GM23338 (cell line): ENCODE data around the gene CRTC1. TPM values are rescaled to one million over a fixed set of nuclear protein-coding genes. Genes with fewer than 3 reads are reported as not detected.
"Not testable (repeated sequence)": the region's sequence is repeated elsewhere in the genome, so short reads cannot be mapped to it uniquely, and the experiment has no call there.

Source experiments
- ATAC-seq: fragments of 200-7000 bp; cut with Tn5 transposase; 3 replicates; pipeline ENCODE4 v1.9.1; 2020
- DNase-seq: peaks from one replicate; pipeline ENCODE4 v3.0.0-alpha.2; 2015; ENCODE audit warnings: low spot score
- H2AFZ ChIP-seq: fragments of 200-600 bp; sonication (generic); 2 replicates; pipeline ENCODE4 v1.8.0; 2016; ENCODE audit warnings: antibody characterized with exemption, mild to moderate bottlenecking, moderate library complexity
- H3F3A ChIP-seq: fragments of 200-600 bp; sonication (generic); replicated peaks from 2 replicates; pipeline ENCODE4 v1.8.0; 2017; ENCODE audit warnings: antibody characterized with exemption, mixed run types, low read depth
- H3K27ac ChIP-seq: fragments of 200-600 bp; sonication (generic); 2 replicates; pipeline ENCODE4 v1.6.1; 2016; ENCODE audit warnings: low read depth
- H3K27me3 ChIP-seq: fragments of 200-600 bp; sonication (generic); 2 replicates; pipeline ENCODE4 v1.8.0; 2016; ENCODE audit warnings: mild to moderate bottlenecking, mixed run types, moderate library complexity; ENCODE audit not compliant: insufficient read depth
- H3K36me3 ChIP-seq: fragments of 200-600 bp; sonication (generic); 2 replicates; pipeline ENCODE4 v1.8.0; 2016; ENCODE audit warnings: mild to moderate bottlenecking; ENCODE audit not compliant: insufficient read depth
- H3K4me1 ChIP-seq: fragments of 200-600 bp; sonication (generic); 2 replicates; pipeline ENCODE4 v1.8.0; 2016; ENCODE audit warnings: mild to moderate bottlenecking, moderate library complexity; ENCODE audit not compliant: insufficient read depth
- H3K4me2 ChIP-seq: fragments of 200-600 bp; sonication (generic); 2 replicates; pipeline ENCODE4 v1.7.1; 2017; ENCODE audit warnings: mixed run types
- H3K4me3 ChIP-seq: fragments of 200-600 bp; sonication (generic); 2 replicates; pipeline ENCODE4 v1.6.1; 2016; ENCODE audit warnings: mixed run types
- H3K79me2 ChIP-seq: fragments of 200-600 bp; sonication (generic); replicated peaks from 2 replicates; pipeline ENCODE4 v1.8.0; 2017; ENCODE audit warnings: mild to moderate bottlenecking; ENCODE audit not compliant: insufficient read depth
- H3K9me2 ChIP-seq: fragments of 200-600 bp; sonication (generic); 2 replicates; pipeline ENCODE4 v1.8.0; 2017; ENCODE audit not compliant: insufficient read depth
- H4K20me1 ChIP-seq: fragments of 200-600 bp; sonication (generic); replicated peaks from 2 replicates; pipeline ENCODE4 v1.8.0; 2017; ENCODE audit warnings: mild to moderate bottlenecking; ENCODE audit not compliant: insufficient read depth
- H3K27ac Mint-ChIP-seq: 2 replicates; pipeline ENCODE4 v1.8.0; 2020; ENCODE audit warnings: inconsistent platforms, mild to moderate bottlenecking, moderate library complexity, mixed read lengths
- H3K27me3 Mint-ChIP-seq: 3 replicates; pipeline ENCODE4 v1.8.0; 2022; ENCODE audit warnings: low read depth, mild to moderate bottlenecking, moderate library complexity, mixed read lengths, inconsistent platforms; ENCODE audit not compliant: insufficient read depth, poor library complexity
- H3K36me3 Mint-ChIP-seq: 3 replicates; pipeline ENCODE4 v1.8.0; 2021; ENCODE audit warnings: low read depth, mild to moderate bottlenecking, inconsistent platforms, moderate library complexity, mixed read lengths
- H3K4me1 Mint-ChIP-seq: 3 replicates; pipeline ENCODE4 v1.8.0; 2020; ENCODE audit warnings: mild to moderate bottlenecking, inconsistent platforms, mixed read lengths
- H3K4me3 Mint-ChIP-seq: 3 replicates; pipeline ENCODE4 v1.8.0; 2021; ENCODE audit warnings: moderate library complexity, mild to moderate bottlenecking, inconsistent platforms, mixed read lengths
- H3K9me3 Mint-ChIP-seq: 3 replicates; pipeline ENCODE4 v1.8.0; 2020; ENCODE audit warnings: moderate library complexity, mild to moderate bottlenecking, inconsistent platforms, mixed read lengths
- CREB1 ChIP-seq: fragments of 250-450 bp; sonication (Bioruptor Pico); IDR thresholded peaks from 2 replicates; pipeline ENCODE4 v1.5.0; 2020; ENCODE audit warnings: low read depth, mild to moderate bottlenecking, moderate library complexity
- CTCF ChIP-seq, 2 experiments: fragments of 200-600 bp in 1 of 2; sonication (generic) in 1 of 2; conservative IDR thresholded peaks; 2 replicates each; pipeline versions ENCODE4 v1.5.1 to v1.6.1; 2016 to 2017; ENCODE audit warnings: antibody characterized with exemption in 2 of 2, low read depth in 2 of 2, mild to moderate bottlenecking in 2 of 2, moderate library complexity in 1 of 2
- ETS1 ChIP-seq: IDR thresholded peaks from 2 replicates; pipeline ENCODE4 v1.6.1; 2016; ENCODE audit warnings: antibody characterized with exemption
- EZH2 ChIP-seq: fragments of 200-600 bp; sonication (generic); IDR thresholded peaks from one replicate; pipeline ENCODE4 v1.8.0; 2017; ENCODE audit warnings: antibody characterized with exemption, mild to moderate bottlenecking, low read depth; ENCODE audit not compliant: unreplicated experiment
- JUNB ChIP-seq: IDR thresholded peaks from one replicate; pipeline ENCODE4 v1.6.1; 2016; ENCODE audit warnings: antibody characterized with exemption; ENCODE audit not compliant: unreplicated experiment
- POLR2AphosphoS5 ChIP-seq: IDR thresholded peaks from 2 replicates; pipeline ENCODE4 v1.6.1; 2016; ENCODE audit warnings: antibody characterized with exemption, low read depth
- STAT1 ChIP-seq: IDR thresholded peaks from one replicate; pipeline ENCODE4 v1.6.1; 2016; ENCODE audit warnings: antibody characterized with exemption; ENCODE audit not compliant: unreplicated experiment
- ZNF114 ChIP-seq: fragments of 250-450 bp; sonication (Bioruptor Pico); IDR thresholded peaks from 2 replicates; pipeline ENCODE4 v1.5.0; 2020; ENCODE audit warnings: mild to moderate bottlenecking, moderate library complexity
- ZNF331 ChIP-seq: fragments of 250-450 bp; sonication (Bioruptor Pico); IDR thresholded peaks from 2 replicates; pipeline ENCODE4 v1.5.0; 2020; ENCODE audit warnings: low read depth, mild to moderate bottlenecking, moderate library complexity
- polyA plus RNA-seq: library from polyadenylated mRNA; unstranded; fragments of >200 nt; fragmentation: Nextera tagmentation; extraction: Ambion mirVana; gene quantifications from 2 replicates; pipeline ENCODE4 v1.2.1, GENCODE V29; 2016
- total RNA-seq: library from RNA; depleted of rRNA; stranded (reverse); fragments of >200 nt; shearing (Covaris generic); gene quantifications from 2 replicates; pipeline ENCODE4 v1.2.3, GENCODE V29; 2014
- TF ChIP-seq, protein P1 (sequence below): fragments of 250-450 bp; sonication (Bioruptor Pico); IDR thresholded peaks from 2 replicates; pipeline ENCODE4 v1.5.0; 2020; ENCODE audit warnings: mild to moderate bottlenecking, moderate library complexity

The CRTC1 gene
- total and polyA plus RNA-seq, 2 experiments from 2014 or later = 5.4 to 8.4 TPM

DNA sequence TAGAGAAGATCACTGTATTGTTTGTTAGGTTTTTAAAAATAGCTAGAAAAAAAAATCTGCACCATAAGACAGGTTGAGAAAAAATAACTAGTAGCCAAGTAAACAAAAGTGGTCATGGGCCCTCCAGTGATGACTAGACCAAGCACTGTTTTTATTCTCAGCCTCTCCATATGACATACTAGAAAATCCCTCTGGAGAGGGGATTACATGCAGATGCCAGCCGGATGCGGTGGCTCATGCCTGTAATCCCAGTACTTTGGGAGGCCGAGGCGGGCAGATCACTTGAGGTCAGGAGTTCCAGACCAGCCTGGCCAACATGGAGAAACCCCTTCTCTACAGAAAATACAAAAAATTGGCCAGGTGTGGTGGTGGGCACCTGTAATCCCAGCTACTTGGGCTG is 133.2 kb downstream of the CRTC1 start:
- H3K4me2 ChIP-seq, H3K9me2 ChIP-seq, H3K27ac Mint-ChIP-seq, H3K4me3 ChIP-seq, H3K4me1 ChIP-seq, H3K79me2 ChIP-seq, H3K4me3 Mint-ChIP-seq, H3K36me3 Mint-ChIP-seq, DNase-seq, H3K27ac ChIP-seq, ATAC-seq, H3K9me3 Mint-ChIP-seq, H3K36me3 ChIP-seq, H3F3A ChIP-seq, H3K4me1 Mint-ChIP-seq, H2AFZ ChIP-seq, H4K20me1 ChIP-seq: not testable (repeated sequence)
- peaks cover 34% of the 10 kb centered on the region; the same call in 1 of the 2 replicates for H3K27me3 ChIP-seq
- peaks cover 20% of the 10 kb centered on the region for H3K27me3 Mint-ChIP-seq

DNA sequence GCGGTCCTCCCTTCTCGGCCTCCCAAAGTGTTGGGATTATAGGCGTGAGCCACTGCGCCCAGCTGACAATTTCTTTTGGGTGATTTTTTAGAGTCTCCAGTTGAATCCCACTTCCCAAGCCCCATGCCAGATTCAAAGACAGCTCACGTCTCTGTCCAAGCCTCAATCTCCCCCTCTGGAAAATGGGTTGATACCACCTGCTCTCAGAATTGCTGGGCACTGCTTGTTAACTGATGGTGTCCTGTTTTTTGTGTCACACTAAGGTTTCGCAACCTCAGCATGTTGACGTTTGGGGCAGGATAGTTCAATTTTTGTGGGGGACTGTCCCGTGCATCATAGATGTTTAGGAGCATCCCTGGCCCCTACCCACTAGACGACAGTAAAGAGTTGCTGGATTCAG is 134.1 kb downstream of the CRTC1 start:
- H3K27ac Mint-ChIP-seq = no peak overlapping the region
- no peaks in the 10 kb centered on the region for H3K36me3 ChIP-seq
- no peaks in the 10 kb centered on the region for H3K79me2 ChIP-seq
- no peaks in the 10 kb centered on the region for H3K36me3 Mint-ChIP-seq
- no peak overlapping the region for H3K27ac ChIP-seq
- ATAC-seq = no peak
- no peaks in the 10 kb centered on the region for H3K4me1 Mint-ChIP-seq
- DNase-seq = no peak
- H3K27me3 ChIP-seq = peaks cover 32% of the 10 kb centered on the region
- no peaks in the 10 kb centered on the region for H3K9me3 Mint-ChIP-seq
- no peaks in the 10 kb centered on the region for H3K4me1 ChIP-seq
- H3K4me2 ChIP-seq = no peak overlapping the region
- H3K4me3 Mint-ChIP-seq = no peak overlapping the region
- no peaks in the 10 kb centered on the region for H3K9me2 ChIP-seq
- no peaks in the 10 kb centered on the region for H3F3A ChIP-seq
- H4K20me1 ChIP-seq = no peaks in the 10 kb centered on the region
- peaks cover 17% of the 10 kb centered on the region for H3K27me3 Mint-ChIP-seq
- no peak overlapping the region for H2AFZ ChIP-seq
- H3K4me3 ChIP-seq = no peak overlapping the region
- TF ChIP-seq ZNF114 (CRISPR knock-in tag) (no peak), STAT1 (no peak), JUNB (no peak), ZNF331 (CRISPR knock-in tag) (no peak), CTCF (conservative IDR thresholded peaks at IDR 0.05; ENCODE audit: low read depth in 2 of 2) (no peak), POLR2AphosphoS5 (no peak), CREB1 (no peak), EZH2 (no peak), ETS1 (no peak)
- TF ChIP-seq, protein P1, sequence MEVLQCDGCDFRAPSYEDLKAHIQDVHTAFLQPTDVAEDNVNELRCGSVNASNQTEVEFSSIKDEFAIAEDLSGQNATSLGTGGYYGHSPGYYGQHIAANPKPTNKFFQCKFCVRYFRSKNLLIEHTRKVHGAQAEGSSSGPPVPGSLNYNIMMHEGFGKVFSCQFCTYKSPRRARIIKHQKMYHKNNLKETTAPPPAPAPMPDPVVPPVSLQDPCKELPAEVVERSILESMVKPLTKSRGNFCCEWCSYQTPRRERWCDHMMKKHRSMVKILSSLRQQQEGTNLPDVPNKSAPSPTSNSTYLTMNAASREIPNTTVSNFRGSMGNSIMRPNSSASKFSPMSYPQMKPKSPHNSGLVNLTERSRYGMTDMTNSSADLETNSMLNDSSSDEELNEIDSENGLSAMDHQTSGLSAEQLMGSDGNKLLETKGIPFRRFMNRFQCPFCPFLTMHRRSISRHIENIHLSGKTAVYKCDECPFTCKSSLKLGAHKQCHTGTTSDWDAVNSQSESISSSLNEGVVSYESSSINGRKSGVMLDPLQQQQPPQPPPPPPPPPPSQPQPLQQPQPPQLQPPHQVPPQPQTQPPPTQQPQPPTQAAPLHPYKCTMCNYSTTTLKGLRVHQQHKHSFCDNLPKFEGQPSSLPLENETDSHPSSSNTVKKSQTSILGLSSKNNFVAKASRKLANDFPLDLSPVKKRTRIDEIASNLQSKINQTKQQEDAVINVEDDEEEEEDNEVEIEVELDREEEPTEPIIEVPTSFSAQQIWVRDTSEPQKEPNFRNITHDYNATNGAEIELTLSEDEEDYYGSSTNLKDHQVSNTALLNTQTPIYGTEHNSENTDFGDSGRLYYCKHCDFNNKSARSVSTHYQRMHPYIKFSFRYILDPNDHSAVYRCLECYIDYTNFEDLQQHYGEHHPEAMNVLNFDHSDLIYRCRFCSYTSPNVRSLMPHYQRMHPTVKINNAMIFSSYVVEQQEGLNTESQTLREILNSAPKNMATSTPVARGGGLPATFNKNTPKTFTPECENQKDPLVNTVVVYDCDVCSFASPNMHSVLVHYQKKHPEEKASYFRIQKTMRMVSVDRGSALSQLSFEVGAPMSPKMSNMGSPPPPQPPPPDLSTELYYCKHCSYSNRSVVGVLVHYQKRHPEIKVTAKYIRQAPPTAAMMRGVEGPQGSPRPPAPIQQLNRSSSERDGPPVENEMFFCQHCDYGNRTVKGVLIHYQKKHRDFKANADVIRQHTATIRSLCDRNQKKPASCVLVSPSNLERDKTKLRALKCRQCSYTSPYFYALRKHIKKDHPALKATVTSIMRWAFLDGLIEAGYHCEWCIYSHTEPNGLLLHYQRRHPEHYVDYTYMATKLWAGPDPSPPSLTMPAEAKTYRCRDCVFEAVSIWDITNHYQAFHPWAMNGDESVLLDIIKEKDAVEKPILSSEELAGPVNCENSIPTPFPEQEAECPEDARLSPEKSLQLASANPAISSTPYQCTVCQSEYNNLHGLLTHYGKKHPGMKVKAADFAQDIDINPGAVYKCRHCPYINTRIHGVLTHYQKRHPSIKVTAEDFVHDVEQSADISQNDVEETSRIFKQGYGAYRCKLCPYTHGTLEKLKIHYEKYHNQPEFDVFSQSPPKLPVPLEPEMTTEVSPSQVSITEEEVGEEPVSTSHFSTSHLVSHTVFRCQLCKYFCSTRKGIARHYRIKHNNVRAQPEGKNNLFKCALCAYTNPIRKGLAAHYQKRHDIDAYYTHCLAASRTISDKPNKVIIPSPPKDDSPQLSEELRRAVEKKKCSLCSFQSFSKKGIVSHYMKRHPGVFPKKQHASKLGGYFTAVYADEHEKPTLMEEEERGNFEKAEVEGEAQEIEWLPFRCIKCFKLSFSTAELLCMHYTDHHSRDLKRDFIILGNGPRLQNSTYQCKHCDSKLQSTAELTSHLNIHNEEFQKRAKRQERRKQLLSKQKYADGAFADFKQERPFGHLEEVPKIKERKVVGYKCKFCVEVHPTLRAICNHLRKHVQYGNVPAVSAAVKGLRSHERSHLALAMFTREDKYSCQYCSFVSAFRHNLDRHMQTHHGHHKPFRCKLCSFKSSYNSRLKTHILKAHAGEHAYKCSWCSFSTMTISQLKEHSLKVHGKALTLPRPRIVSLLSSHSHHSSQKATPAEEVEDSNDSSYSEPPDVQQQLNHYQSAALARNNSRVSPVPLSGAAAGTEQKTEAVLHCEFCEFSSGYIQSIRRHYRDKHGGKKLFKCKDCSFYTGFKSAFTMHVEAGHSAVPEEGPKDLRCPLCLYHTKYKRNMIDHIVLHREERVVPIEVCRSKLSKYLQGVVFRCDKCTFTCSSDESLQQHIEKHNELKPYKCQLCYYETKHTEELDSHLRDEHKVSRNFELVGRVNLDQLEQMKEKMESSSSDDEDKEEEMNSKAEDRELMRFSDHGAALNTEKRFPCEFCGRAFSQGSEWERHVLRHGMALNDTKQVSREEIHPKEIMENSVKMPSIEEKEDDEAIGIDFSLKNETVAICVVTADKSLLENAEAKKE = no peak
